NB4 (cell line): ENCODE data around the gene GNB5.

Experiments used
- MYC ChIP-seq: IDR thresholded peaks from 2 replicates; pipeline ENCODE4 v1.6.1; 2011; ENCODE audit warnings: low read depth, low read length
- POLR2A ChIP-seq: IDR thresholded peaks from 2 replicates; pipeline ENCODE4 v1.6.1; 2011; ENCODE audit warnings: mild to moderate bottlenecking; ENCODE audit not compliant: insufficient read length; ENCODE audit errors: extremely low read depth
- TF ChIP-seq, protein P1 (sequence below): IDR thresholded peaks from one replicate; pipeline ENCODE4 v1.5.1; 2012; ENCODE audit warnings: low read depth, low read length
- TF ChIP-seq, protein P2 (sequence below): IDR thresholded peaks from 2 replicates; pipeline ENCODE4 v1.6.1; 2011; ENCODE audit warnings: low read depth, low read length

DNA sequence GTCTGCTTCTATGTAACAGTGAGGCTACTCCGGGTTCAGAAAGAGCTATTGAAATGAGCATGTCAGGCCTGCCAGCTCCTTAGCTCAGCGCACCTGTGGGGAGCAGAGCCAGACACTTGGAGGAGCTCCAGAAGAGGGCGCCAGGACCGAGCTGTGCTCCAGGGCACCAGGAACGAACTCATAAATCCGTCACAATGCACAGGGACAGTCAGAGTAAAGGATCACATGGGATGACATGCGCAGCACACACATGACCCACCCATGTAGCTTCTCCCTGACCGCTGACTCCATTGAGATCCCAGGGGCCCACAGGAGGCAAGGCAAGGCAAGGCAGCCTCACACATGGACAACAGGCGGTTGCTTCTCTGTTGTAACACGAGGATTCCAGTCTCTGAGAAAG is 26.0 kb upstream of the GNB5 start:
- TF ChIP-seq, protein P1, sequence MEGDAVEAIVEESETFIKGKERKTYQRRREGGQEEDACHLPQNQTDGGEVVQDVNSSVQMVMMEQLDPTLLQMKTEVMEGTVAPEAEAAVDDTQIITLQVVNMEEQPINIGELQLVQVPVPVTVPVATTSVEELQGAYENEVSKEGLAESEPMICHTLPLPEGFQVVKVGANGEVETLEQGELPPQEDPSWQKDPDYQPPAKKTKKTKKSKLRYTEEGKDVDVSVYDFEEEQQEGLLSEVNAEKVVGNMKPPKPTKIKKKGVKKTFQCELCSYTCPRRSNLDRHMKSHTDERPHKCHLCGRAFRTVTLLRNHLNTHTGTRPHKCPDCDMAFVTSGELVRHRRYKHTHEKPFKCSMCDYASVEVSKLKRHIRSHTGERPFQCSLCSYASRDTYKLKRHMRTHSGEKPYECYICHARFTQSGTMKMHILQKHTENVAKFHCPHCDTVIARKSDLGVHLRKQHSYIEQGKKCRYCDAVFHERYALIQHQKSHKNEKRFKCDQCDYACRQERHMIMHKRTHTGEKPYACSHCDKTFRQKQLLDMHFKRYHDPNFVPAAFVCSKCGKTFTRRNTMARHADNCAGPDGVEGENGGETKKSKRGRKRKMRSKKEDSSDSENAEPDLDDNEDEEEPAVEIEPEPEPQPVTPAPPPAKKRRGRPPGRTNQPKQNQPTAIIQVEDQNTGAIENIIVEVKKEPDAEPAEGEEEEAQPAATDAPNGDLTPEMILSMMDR, result peak; percentile 33
- TF ChIP-seq POLR2A (no peak), MYC (no peak)
- TF ChIP-seq, protein P2, sequence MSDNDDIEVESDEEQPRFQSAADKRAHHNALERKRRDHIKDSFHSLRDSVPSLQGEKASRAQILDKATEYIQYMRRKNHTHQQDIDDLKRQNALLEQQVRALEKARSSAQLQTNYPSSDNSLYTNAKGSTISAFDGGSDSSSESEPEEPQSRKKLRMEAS, result 0 out of 2 replicates have a peak, but pooled peaks have one; percentile 11
